K562 (cell line): ENCODE results near the gene ST6GALNAC3. TPM values are rescaled to one million over a fixed set of nuclear protein-coding genes. Genes with fewer than 3 reads are reported as not detected.

Experiments
- BHLHE40 ChIP-seq: IDR thresholded peaks from 2 replicates; pipeline ENCODE4 v1.6.1; 2011; ENCODE audit warnings: low read length, improper control_type of control experiment
- HOXB6 ChIP-seq: fragments of 250-450 bp; sonication (Bioruptor Pico); IDR thresholded peaks from 2 replicates; pipeline ENCODE4 v1.5.1; 2022; ENCODE audit warnings: mild to moderate bottlenecking, borderline replicate concordance
- IRF2 ChIP-seq: sonication (generic); formaldehyde crosslinking; IDR thresholded peaks from 2 replicates; pipeline ENCODE4 v1.8.1; 2022; ENCODE audit warnings: mild to moderate bottlenecking, missing genetic modification reagents
- LARP7 ChIP-seq: fragments of 450-650 bp; IDR thresholded peaks from 2 replicates; pipeline ENCODE4 v1.6.1; 2016
- MAFF ChIP-seq: IDR thresholded peaks from 2 replicates; pipeline ENCODE4 v1.6.1; 2012; ENCODE audit warnings: low read length, improper control_type of control experiment
- MAFG ChIP-seq: fragments of 450-650 bp; conservative IDR thresholded peaks from 2 replicates; pipeline ENCODE4 v1.6.1; 2016; ENCODE audit warnings: missing genetic modification characterization, missing compliant biosample characterization
- MYC ChIP-seq, 2 experiments: fragments of 250-450 bp in 1 of 2; sonication (Bioruptor Pico) in 1 of 2; IDR thresholded peaks; 2 replicates each; pipeline versions ENCODE4 v1.5.1 to v1.6.1; 2012 to 2021; ENCODE audit warnings: low read depth in 2 of 2, borderline replicate concordance in 1 of 2, improper control_type of control experiment in 1 of 2, low read length in 1 of 2, mild to moderate bottlenecking in 1 of 2, moderate library complexity in 1 of 2
- NR4A1 ChIP-seq, 2 experiments: fragments of 250-450 bp in 1 of 2; fragments of 450-650 bp in 1 of 2; sonication (Bioruptor Pico) in 1 of 2; IDR thresholded peaks; 2 replicates each; pipeline versions ENCODE4 v1.4.0 to v1.6.1; 2016 to 2020; ENCODE audit warnings: mild to moderate bottlenecking in 2 of 2, missing compliant biosample characterization in 1 of 2, missing genetic modification characterization in 1 of 2, moderate library complexity in 1 of 2
- SIN3A ChIP-seq, 2 experiments: fragments of 150-350 bp in 1 of 2; IDR thresholded peaks; 2 replicates each; pipeline ENCODE4 v1.6.1; 2011 to 2016; ENCODE audit warnings: borderline replicate concordance in 2 of 2, low read depth in 2 of 2, low read length in 2 of 2, mild to moderate bottlenecking in 2 of 2, moderate library complexity in 2 of 2; ENCODE audit not compliant: control insufficient read depth in 1 of 2
- SNIP1 ChIP-seq: fragments of 450-650 bp; IDR thresholded peaks from 2 replicates; pipeline ENCODE4 v1.7.1; 2017; ENCODE audit warnings: low read depth, mild to moderate bottlenecking
- TOE1 ChIP-seq, 2 experiments: fragments of 450-650 bp in 1 of 2; sonication (generic) in 1 of 2; formaldehyde crosslinking in 1 of 2; IDR thresholded peaks; 2 replicates each; pipeline versions ENCODE4 v1.7.1 to v1.8.0; 2016 to 2022; ENCODE audit warnings: borderline replicate concordance in 2 of 2, mild to moderate bottlenecking in 2 of 2, antibody characterized with exemption in 1 of 2, inconsistent platforms in 1 of 2, low read depth in 1 of 2, missing genetic modification reagents in 1 of 2, moderate library complexity in 1 of 2
- YBX1 ChIP-seq: fragments of 450-650 bp; IDR thresholded peaks from 2 replicates; pipeline ENCODE4 v1.7.1; 2016; ENCODE audit warnings: mild to moderate bottlenecking
- ZBTB17 ChIP-seq: fragments of 450-650 bp; formaldehyde crosslinking; IDR thresholded peaks from 2 replicates; pipeline ENCODE4 v1.4.0; 2020; ENCODE audit warnings: mild to moderate bottlenecking
- ZC3H11A ChIP-seq: IDR thresholded peaks from 2 replicates; pipeline ENCODE4 v1.6.1; 2012; ENCODE audit warnings: low read depth, low read length, improper control_type of control experiment
- ZNF316 ChIP-seq: fragments of 450-650 bp; IDR thresholded peaks from 2 replicates; pipeline ENCODE4 v1.6.1; 2016
- polyA plus RNA-seq, 8 experiments: library from polyadenylated mRNA; depleted of rRNA in 4 of 8; stranded (reverse) in 5 of 8; unstranded in 3 of 8; fragments of >200 nt; fragmentation: Nextera tagmentation in 2 of 8; fragmentation: Illumina TruSeq in 1 of 8; extraction: Ambion mirVana in 2 of 8; extraction: Trizol in 1 of 8; gene quantifications; 2 replicates each; pipeline versions ENCODE4 v1.2.1 to v1.2.3, GENCODE V29; 2011 to 2014; ENCODE audit warnings: inconsistent platforms in 1 of 8, missing spikeins in 1 of 8
- total RNA-seq, 7 experiments: library from RNA; depleted of rRNA in 6 of 7; stranded (reverse); fragments of >200 nt in 6 of 7; fragmentation: Illumina TruSeq in 2 of 7; extraction: Trizol in 2 of 7; gene quantifications; 2 replicates each; pipeline versions ENCODE4 v1.2.1 to v1.2.3, GENCODE V29; 2011 to 2021; ENCODE audit warnings: low replicate concordance in 1 of 7
- TF ChIP-seq, protein P1 (sequence below): fragments of 450-650 bp; formaldehyde crosslinking; IDR thresholded peaks from 2 replicates; pipeline ENCODE4 v1.4.0; 2022; ENCODE audit warnings: mild to moderate bottlenecking, moderate library complexity
- TF ChIP-seq, protein P2 (sequence below): fragments of 250-450 bp; sonication (Bioruptor Pico); IDR thresholded peaks from 2 replicates; pipeline ENCODE4 v1.5.0; 2021
- TF ChIP-seq, protein P3 (sequence below): fragments of 450-650 bp; formaldehyde crosslinking; IDR thresholded peaks from 2 replicates; pipeline ENCODE4 v1.4.0; 2020; ENCODE audit warnings: mild to moderate bottlenecking

ST6GALNAC3 gene
- total and polyA plus RNA-seq, 9 of the 15 experiments (the other 6 are each of a cell fraction or from before 2014, with no cell fraction given), result 0.04 to 0.29 (median 0.18) TPM; not detected in 6

DNA sequence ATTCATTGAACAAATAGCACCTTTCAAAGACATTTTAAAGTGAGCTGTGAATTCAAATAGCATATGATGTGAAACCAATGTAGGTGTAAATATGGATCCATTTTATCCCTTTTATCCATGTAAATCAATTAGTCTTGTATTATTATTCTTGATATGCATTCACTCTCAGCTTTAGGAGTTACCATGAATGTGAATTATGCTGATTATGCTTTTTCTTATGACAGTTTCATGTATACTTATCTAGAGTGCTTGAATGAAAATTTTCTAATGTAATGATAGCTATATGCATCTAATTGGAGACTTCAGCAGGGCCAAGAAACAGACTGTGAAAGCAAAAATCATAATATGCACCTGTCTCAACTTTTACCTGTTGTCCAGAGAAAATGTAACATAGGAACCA lies 566.2 kb downstream of the ST6GALNAC3 start (continued):
- TF ChIP-seq, protein P1, sequence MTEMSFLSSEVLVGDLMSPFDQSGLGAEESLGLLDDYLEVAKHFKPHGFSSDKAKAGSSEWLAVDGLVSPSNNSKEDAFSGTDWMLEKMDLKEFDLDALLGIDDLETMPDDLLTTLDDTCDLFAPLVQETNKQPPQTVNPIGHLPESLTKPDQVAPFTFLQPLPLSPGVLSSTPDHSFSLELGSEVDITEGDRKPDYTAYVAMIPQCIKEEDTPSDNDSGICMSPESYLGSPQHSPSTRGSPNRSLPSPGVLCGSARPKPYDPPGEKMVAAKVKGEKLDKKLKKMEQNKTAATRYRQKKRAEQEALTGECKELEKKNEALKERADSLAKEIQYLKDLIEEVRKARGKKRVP, result no peak
- TF ChIP-seq ZBTB17 (CRISPR knock-in tag), result no peak
- TF ChIP-seq, protein P2, sequence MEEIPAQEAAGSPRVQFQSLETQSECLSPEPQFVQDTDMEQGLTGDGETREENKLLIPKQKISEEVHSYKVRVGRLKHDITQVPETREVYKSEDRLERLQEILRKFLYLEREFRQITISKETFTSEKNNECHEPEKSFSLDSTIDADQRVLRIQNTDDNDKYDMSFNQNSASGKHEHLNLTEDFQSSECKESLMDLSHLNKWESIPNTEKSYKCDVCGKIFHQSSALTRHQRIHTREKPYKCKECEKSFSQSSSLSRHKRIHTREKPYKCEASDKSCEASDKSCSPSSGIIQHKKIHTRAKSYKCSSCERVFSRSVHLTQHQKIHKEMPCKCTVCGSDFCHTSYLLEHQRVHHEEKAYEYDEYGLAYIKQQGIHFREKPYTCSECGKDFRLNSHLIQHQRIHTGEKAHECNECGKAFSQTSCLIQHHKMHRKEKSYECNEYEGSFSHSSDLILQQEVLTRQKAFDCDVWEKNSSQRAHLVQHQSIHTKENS, result no peak
- TF ChIP-seq MAFG, result peak; percentile 51
- no peak for TF ChIP-seq SNIP1
- TF ChIP-seq IRF2 (CRISPR knock-in tag), result no peak
- no peak for TF ChIP-seq ZC3H11A
- no peak for TF ChIP-seq TOE1 (IDR thresholded peaks at IDR 0.05; ENCODE audit: borderline replicate concordance)
- no peak for TF ChIP-seq TOE1 (CRISPR knock-in tag; IDR thresholded peaks at IDR 0.05; ENCODE audit: borderline replicate concordance, low read depth)
- TF ChIP-seq HOXB6 (CRISPR knock-in tag), result no peak
- TF ChIP-seq ZNF316, result peak; percentile 76
- TF ChIP-seq MAFF, result peak; percentile 67
- no peak for TF ChIP-seq LARP7
- TF ChIP-seq, protein P3, sequence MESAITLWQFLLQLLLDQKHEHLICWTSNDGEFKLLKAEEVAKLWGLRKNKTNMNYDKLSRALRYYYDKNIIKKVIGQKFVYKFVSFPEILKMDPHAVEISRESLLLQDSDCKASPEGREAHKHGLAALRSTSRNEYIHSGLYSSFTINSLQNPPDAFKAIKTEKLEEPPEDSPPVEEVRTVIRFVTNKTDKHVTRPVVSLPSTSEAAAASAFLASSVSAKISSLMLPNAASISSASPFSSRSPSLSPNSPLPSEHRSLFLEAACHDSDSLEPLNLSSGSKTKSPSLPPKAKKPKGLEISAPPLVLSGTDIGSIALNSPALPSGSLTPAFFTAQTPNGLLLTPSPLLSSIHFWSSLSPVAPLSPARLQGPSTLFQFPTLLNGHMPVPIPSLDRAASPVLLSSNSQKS (CRISPR knock-in tag), result no peak
- TF ChIP-seq BHLHE40, result no peak
- TF ChIP-seq NR4A1 (CRISPR knock-in tag; IDR thresholded peaks at IDR 0.05), result no peak
- TF ChIP-seq NR4A1 (tag; IDR thresholded peaks at IDR 0.05), result no peak
- no peak for TF ChIP-seq YBX1
- no peak for TF ChIP-seq SIN3A (IDR thresholded peaks at IDR 0.05; ENCODE audit: borderline replicate concordance in 2 of 2, control insufficient read depth in 1 of 2, low read depth in 2 of 2, low read length in 2 of 2)
- no peak for TF ChIP-seq MYC (IDR thresholded peaks at IDR 0.05; ENCODE audit: low read depth, low read length)
- TF ChIP-seq MYC (CRISPR knock-in tag; IDR thresholded peaks at IDR 0.05; ENCODE audit: borderline replicate concordance, low read depth), result no peak
- TF ChIP-seq, all 486 proteins: peak for 5
